Inflammatory macrophage (primary cell): ENCODE data around the gene FOXQ1.
A peak's percentile ranks its signal among the peaks of the same experiment; 100 is the strongest.
"Not testable (repeated sequence)": the region's sequence is repeated elsewhere in the genome, so short reads cannot be mapped to it uniquely, and the experiment has no call there.

ENCODE experiments used
- DNase-seq, 2 donors: peaks; one replicate each; pipeline ENCODE4 v3.0.0-alpha.2; 2020 to 2022

The FOXQ1 gene

GRCh38 chr6:1291381-1291780 is 20.5 kb upstream of the FOXQ1 start:
- no peak for DNase-seq

GRCh38 chr6:1295420-1295819 is 16.5 kb upstream of the FOXQ1 start:
- DNase-seq = no peak

- no peak for DNase-seq
These were observed 15.8 kb upstream of the FOXQ1 start for GRCh38 chr6:1296079-1296478.

GRCh38 chr6:1296542-1296941 is 15.4 kb upstream of the FOXQ1 start:
- no peak for DNase-seq

- DNase-seq = no peak
These were observed 14.2 kb upstream of the FOXQ1 start for GRCh38 chr6:1297746-1298145.

- DNase-seq = no peak
These were observed 13.1 kb upstream of the FOXQ1 start for GRCh38 chr6:1298768-1299167.

- DNase-seq = no peak
These were observed 5.8 kb upstream of the FOXQ1 start for GRCh38 chr6:1306133-1306532.

- DNase-seq = no peak
These were observed 2.5 kb upstream of the FOXQ1 start for GRCh38 chr6:1309366-1309765.

- no peak for DNase-seq
These were observed 1.1 kb upstream of the FOXQ1 start for GRCh38 chr6:1310628-1311399.

- no peak for DNase-seq
These were observed 240 bp downstream of the FOXQ1 start for GRCh38 chr6:1312203-1312472.

GRCh38 chr6:1312473-1313367 is 822 bp downstream of the FOXQ1 start:
- DNase-seq = peak; percentile 45 to 55

GRCh38 chr6:1313384-1313766 is 1.5 kb downstream of the FOXQ1 start:
- no peak for DNase-seq

GRCh38 chr6:1313767-1314503 is 2.0 kb downstream of the FOXQ1 start:
- no peak for DNase-seq

GRCh38 chr6:1314617-1315016 is 2.7 kb downstream of the FOXQ1 start:
- DNase-seq = no peak

GRCh38 chr6:1315201-1315559 is 3.3 kb downstream of the FOXQ1 start:
- no peak for DNase-seq

- DNase-seq = no peak
These were observed 3.9 kb downstream of the FOXQ1 start for GRCh38 chr6:1315560-1316386.

- no peak for DNase-seq
These were observed 4.6 kb downstream of the FOXQ1 start for GRCh38 chr6:1316489-1316971.

GRCh38 chr6:1317302-1317815 is 5.5 kb downstream of the FOXQ1 start:
- DNase-seq = no peak

- DNase-seq = no peak
These were observed 6.1 kb downstream of the FOXQ1 start for GRCh38 chr6:1318036-1318435.

GRCh38 chr6:1318584-1318983 is 6.7 kb downstream of the FOXQ1 start:
- not testable (repeated sequence) for DNase-seq

GRCh38 chr6:1321738-1322137 is 9.8 kb downstream of the FOXQ1 start:
- peak in 1 of 2 donors; percentile 28 for DNase-seq

GRCh38 chr6:1322156-1322555 is 10.3 kb downstream of the FOXQ1 start:
- no peak for DNase-seq
